ENCODE measurements around the gene FADS2. TPM values are rescaled to one million over a fixed set of nuclear protein-coding genes. Genes with fewer than 3 reads are reported as not detected.

The FADS2 gene
- total RNA-seq, 1 experiment from 2014 or later, result 423 TPM

GRCh38 chr11:61841636-61842527 is 13.8 kb downstream of the FADS2 start (continued):
- TF ChIP-seq AFF4 (CRISPR knock-in tag; IDR thresholded peaks at IDR 0.05; ENCODE audit: borderline replicate concordance), result no peak

GRCh38 chr11:61842528-61842820 is 14.4 kb downstream of the FADS2 start:
- ATAC-seq (no peak), DNase-seq (ENCODE audit: low spot score) (no peak)
- TF ChIP-seq HMGA2 (CRISPR knock-in tag; IDR thresholded peaks at IDR 0.05) (no peak), USF1 (CRISPR knock-in tag; IDR thresholded peaks at IDR 0.05) (no peak), TEAD4 (CRISPR knock-in tag; IDR thresholded peaks at IDR 0.05) (no peak), NFYB (CRISPR knock-in tag; conservative IDR thresholded peaks at IDR 0.05; ENCODE audit: low read depth) (no peak), ZNF423 (CRISPR knock-in tag; IDR thresholded peaks at IDR 0.05) (no peak)
- peaks cover 3% of the 10 kb centered on the region; the same call in 1 of the 2 replicates for H3K4me1 Mint-ChIP-seq
- 0 out of 2 replicates have a peak, but pooled peaks cover 3% of the 10 kb centered on the region for H3K9me3 Mint-ChIP-seq
- ChIA-PET POLR2A (no interaction called here), CTCF (no interaction called here)
- H3K27me3 Mint-ChIP-seq (ENCODE audit: low read depth), result no peaks in the 10 kb centered on the region
- no peak overlapping the region for H3K4me3 Mint-ChIP-seq
- H3K27ac Mint-ChIP-seq, result no peak overlapping the region
- H3K36me3 Mint-ChIP-seq, result peaks cover 89% of the 10 kb centered on the region

- H3K27me3 Mint-ChIP-seq (ENCODE audit: low read depth), result no peaks in the 10 kb centered on the region
- no peak for DNase-seq (ENCODE audit: low spot score)
- ChIA-PET POLR2A (interaction anchor here (0.7 kb wide), 1 partner anchor 11 kb away, joined by 3 read pairs; no protein-coding TSS in a partner anchor), CTCF (interaction anchor here (0.6 to 1.4 kb wide), 11 partner anchors 8 to 263 kb away, joined by 3 to 7 read pairs (median 4); no protein-coding TSS in a partner anchor)
- H3K4me3 Mint-ChIP-seq, result no peak overlapping the region
- no peak for ATAC-seq
- H3K27ac Mint-ChIP-seq, result 0 out of 2 replicates have a peak overlapping the region, but pooled peaks have one; percentile 76
- no peaks in the 10 kb centered on the region for H3K9me3 Mint-ChIP-seq
- peaks cover 3% of the 10 kb centered on the region; the same call in 1 of the 2 replicates for H3K4me1 Mint-ChIP-seq
- TF ChIP-seq TEAD1 (CRISPR knock-in tag; IDR thresholded peaks at IDR 0.05) (no peak), USF1 (CRISPR knock-in tag; IDR thresholded peaks at IDR 0.05) (no peak), E2F4 (CRISPR knock-in tag; IDR thresholded peaks at IDR 0.05; ENCODE audit: borderline replicate concordance, low read depth) (no peak), ZNF281 (CRISPR knock-in tag; IDR thresholded peaks at IDR 0.05) (no peak), MXD4 (CRISPR knock-in tag; IDR thresholded peaks at IDR 0.05; ENCODE audit: borderline replicate concordance) (no peak), E2F1 (CRISPR knock-in tag; IDR thresholded peaks at IDR 0.05) (no peak), ZNF317 (CRISPR knock-in tag; IDR thresholded peaks at IDR 0.05; ENCODE audit: borderline replicate concordance, low read depth) (no peak), TP53 (CRISPR knock-in tag; IDR thresholded peaks at IDR 0.05) (no peak), ZNF121 (CRISPR knock-in tag; IDR thresholded peaks at IDR 0.05) (no peak)
- peaks cover 91% of the 10 kb centered on the region for H3K36me3 Mint-ChIP-seq
Observed at GRCh38 chr11:61844909-61845565, 16.9 kb downstream of the FADS2 start.

All from WTC11 (cell line).